HG02973 (cell line): Measurements from ENCODE around the gene AIFM2.

Source experiments
- ATAC-seq: cut with Tn5 transposase; IDR thresholded peaks from one replicate; pipeline ENCODE4 v1.9.1; 2021; ENCODE audit warnings: moderate library complexity; ENCODE audit not compliant: unreplicated experiment

Gene AIFM2

GRCh38 chr10:70146489-70147258 is 14.0 kb upstream of the AIFM2 start, which contains the start of gene TYSND1:
Gene TYSND1 (minus strand): TSS chr10:70146700. CDS start chr10:70146586, 114 bp downstream.
- peak; percentile 91 for ATAC-seq

GRCh38 chr10:70145666-70146488 is 13.3 kb upstream of the AIFM2 start:
- peak; percentile 47 for ATAC-seq

- ATAC-seq, result peak; percentile 13
Measured at GRCh38 chr10:70145166-70145665, 12.6 kb upstream of the AIFM2 start.

GRCh38 chr10:70144372-70145110 is 11.9 kb upstream of the AIFM2 start:
- no peak for ATAC-seq

- ATAC-seq, result no peak
Measured at GRCh38 chr10:70142555-70142954, 9.9 kb upstream of the AIFM2 start.

- ATAC-seq, result no peak
Measured at GRCh38 chr10:70140297-70140696, 7.7 kb upstream of the AIFM2 start.

GRCh38 chr10:70139997-70140250 is 7.3 kb upstream of the AIFM2 start:
- ATAC-seq, result no peak

GRCh38 chr10:70139151-70139996 is 6.7 kb upstream of the AIFM2 start:
- ATAC-seq, result no peak

GRCh38 chr10:70137927-70138883 is 5.6 kb upstream of the AIFM2 start:
- ATAC-seq, result no peak

- ATAC-seq, result no peak
Measured at GRCh38 chr10:70137135-70137534, 4.5 kb upstream of the AIFM2 start.

- ATAC-seq, result no peak
Measured at GRCh38 chr10:70135684-70136083, 3.1 kb upstream of the AIFM2 start.

GRCh38 chr10:70135046-70135445 is 2.4 kb upstream of the AIFM2 start:
- no peak for ATAC-seq

GRCh38 chr10:70131560-70131937 is 1.1 kb downstream of the AIFM2 start:
- ATAC-seq, result no peak

- ATAC-seq, result no peak
Measured at GRCh38 chr10:70130878-70131559, 1.6 kb downstream of the AIFM2 start.

- no peak for ATAC-seq
Measured at GRCh38 chr10:70126700-70127395, 5.8 kb downstream of the AIFM2 start.

GRCh38 chr10:70125918-70126552 is 6.6 kb downstream of the AIFM2 start:
- no peak for ATAC-seq

- ATAC-seq, result no peak
Measured at GRCh38 chr10:70124918-70125317, 7.7 kb downstream of the AIFM2 start.

GRCh38 chr10:70124415-70124814 is 8.2 kb downstream of the AIFM2 start:
- no peak for ATAC-seq
